ENCODE measurements around the gene FMO2.

The FMO2 gene

GRCh38 chr1:171172471-171172870, 12.6 kb upstream of the FMO2 start:
- H3K27ac ChIP-seq = no peak overlapping the region
- DNase-seq (ENCODE audit: low read depth, low spot score) = no peak

DNA sequence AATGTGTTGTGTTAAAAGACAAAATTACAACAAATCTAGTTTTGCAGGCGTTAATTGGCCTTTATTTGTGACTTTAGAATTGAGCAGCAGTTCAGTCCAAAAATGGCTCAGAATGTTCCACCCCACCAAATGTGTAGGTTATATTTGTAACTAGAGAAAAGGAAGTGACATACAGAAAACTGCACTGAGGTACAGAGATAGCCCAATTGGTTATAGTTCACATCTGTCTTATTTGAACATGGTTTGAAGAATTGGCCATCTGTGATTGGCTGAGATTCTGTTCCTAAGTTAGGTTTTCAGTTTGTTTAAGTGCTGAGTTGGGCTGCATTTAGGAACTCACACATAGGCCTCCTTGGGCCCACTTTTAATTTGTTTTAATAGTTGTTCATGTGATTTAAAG, 12.0 kb upstream of the FMO2 start:
- H3K27ac ChIP-seq = no peak overlapping the region
- DNase-seq (ENCODE audit: low read depth, low spot score) = no peak

- no peak overlapping the region for H3K27ac ChIP-seq
- DNase-seq (ENCODE audit: low read depth, low spot score) = no peak
These were observed 10.4 kb upstream of the FMO2 start for GRCh38 chr1:171174560-171175294.

- DNase-seq (ENCODE audit: low read depth, low spot score) = no peak
- H3K27ac ChIP-seq = no peak overlapping the region
These were observed 7.8 kb upstream of the FMO2 start for GRCh38 chr1:171177261-171177660.

GRCh38 chr1:171179318-171180227, 5.5 kb upstream of the FMO2 start:
- H3K27ac ChIP-seq = no peak overlapping the region
- no peak for DNase-seq (ENCODE audit: low read depth, low spot score)

DNA sequence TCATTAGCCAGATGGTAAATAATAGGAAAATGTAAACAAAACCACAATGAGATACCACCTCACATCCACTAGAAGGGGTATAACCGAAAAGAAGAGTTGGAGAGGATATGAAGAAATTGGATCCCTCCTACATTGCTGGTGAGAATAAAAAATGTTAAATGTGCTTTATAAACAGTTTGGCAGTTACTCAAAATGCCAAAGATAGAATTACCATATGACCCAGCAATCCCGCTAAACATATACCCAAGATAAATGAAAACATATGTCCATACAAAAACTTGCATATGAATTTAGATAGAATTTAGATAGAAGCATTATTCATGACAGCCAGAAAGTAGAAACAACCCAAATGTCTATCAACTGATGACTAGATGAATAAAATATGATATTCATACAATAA, 4.4 kb upstream of the FMO2 start:
- H3K27ac ChIP-seq = no peak overlapping the region
- no peak for DNase-seq (ENCODE audit: low read depth, low spot score)

GRCh38 chr1:171188388-171189266, 3.5 kb downstream of the FMO2 start:
- H3K27ac ChIP-seq = no peak overlapping the region
- DNase-seq (ENCODE audit: low read depth, low spot score) = no peak

DNA sequence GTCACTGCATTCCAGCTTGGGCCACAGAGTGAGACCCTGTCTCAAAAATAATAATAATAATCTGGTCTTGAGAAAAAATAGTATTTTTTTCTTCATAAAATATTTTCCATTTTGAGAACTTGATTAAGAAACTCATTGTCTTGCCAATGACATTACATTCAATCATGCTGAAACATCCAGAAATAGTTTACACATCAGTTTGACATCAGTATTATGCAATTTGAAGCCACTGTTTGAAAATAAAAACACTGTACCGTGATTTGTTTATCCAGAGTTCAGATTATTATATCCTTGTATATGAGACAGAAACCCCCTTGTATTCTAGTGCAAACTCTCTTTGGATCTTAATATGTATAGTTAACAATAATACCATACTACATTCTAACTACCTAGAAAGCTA, 6.9 kb downstream of the FMO2 start:
- no peak for DNase-seq (ENCODE audit: low read depth, low spot score)

DNA sequence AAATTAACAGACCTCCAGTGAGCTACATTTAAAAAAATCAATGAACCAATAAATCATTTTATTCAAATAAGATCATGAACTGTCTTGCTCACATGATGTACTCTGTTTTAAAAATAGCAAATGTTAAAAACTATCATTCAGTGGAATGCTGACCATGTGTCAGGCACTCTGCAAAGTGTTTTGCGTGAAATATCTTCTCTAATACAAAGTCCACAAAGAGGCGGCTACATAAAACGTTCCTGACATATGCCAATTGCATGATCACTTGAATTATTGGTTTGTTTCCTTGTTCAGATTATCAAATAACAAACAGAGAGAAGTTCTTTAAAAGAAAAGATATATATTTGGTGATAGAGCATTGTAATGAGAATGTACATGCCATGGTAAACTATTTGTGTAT, 10.7 kb downstream of the FMO2 start:
- H3K27ac ChIP-seq = no peak overlapping the region
- DNase-seq (ENCODE audit: low read depth, low spot score) = no peak

More for the DNA sequence above, 6.9 kb downstream of the FMO2 start:
- no peak overlapping the region for H3K27ac ChIP-seq

GRCh38 chr1:171196351-171196750, 11.3 kb downstream of the FMO2 start:
- no peak overlapping the region for H3K27ac ChIP-seq
- no peak for DNase-seq (ENCODE audit: low read depth, low spot score)

- DNase-seq (ENCODE audit: low read depth, low spot score) = no peak
- no peak overlapping the region for H3K27ac ChIP-seq
These were observed 13.0 kb downstream of the FMO2 start for GRCh38 chr1:171198081-171198480.

- no peak for DNase-seq (ENCODE audit: low read depth, low spot score)
- no peak overlapping the region for H3K27ac ChIP-seq
These were observed 19.2 kb downstream of the FMO2 start for GRCh38 chr1:171204296-171204695.

DNA sequence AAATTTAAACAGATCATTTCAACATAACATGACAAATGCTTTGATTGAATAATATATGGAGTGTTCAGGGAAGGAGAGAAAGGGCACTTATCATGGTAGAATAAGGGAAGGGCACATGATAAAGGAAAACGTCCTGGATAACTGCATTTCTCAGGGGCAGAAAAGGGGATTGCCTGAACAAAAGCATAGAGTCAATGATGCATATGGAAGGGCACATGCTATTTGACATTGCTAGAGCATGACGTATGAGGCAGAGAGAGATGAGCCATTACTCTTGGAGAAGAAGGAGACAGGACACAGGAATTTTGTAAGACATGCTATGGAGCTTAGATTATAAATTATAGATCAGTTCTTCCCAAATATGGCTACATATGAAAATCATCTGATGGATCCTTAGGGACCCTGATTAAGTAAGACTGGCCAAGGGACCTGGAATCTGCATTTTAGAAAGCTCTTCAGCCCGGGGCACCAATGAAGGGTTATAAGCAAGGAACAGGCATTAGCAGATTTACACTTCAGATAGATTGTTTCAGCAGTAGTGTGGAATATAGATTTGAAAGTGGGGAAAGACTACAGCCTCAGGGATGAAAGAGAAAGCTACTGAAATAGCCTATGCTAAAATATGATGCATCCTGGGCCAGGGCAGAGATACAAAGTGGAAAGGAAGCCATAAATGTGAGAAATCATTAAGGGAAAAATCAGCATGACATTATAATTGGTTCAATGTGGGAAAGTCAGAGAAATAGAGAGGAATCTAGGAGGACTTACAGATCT, 21.3 kb downstream of the FMO2 start:
- no peak overlapping the region for H3K27ac ChIP-seq
- DNase-seq (ENCODE audit: low read depth, low spot score) = no peak

DNA sequence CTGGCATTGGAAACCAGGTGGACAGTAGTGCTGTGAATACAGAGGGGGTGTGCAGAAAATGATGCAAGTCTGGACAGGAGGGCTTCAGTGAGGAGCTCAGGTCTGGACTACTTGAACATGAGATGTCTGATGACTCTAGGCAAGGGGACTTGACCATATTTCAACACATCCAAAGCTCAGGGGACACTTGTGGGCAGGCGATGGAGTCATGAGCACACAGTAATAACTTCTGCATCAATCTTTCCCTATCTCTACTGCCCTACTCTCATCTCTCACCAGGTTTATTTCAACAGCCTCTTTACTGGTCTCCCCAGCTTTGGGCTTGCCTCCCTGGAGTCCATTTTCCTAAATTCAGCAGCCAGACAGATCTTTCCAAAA, 21.9 kb downstream of the FMO2 start:
- DNase-seq (ENCODE audit: low read depth, low spot score) = no peak
- no peak overlapping the region for H3K27ac ChIP-seq

- no peak overlapping the region for H3K27ac ChIP-seq
- DNase-seq (ENCODE audit: low read depth, low spot score) = no peak
These were observed 22.3 kb downstream of the FMO2 start for GRCh38 chr1:171207377-171207776.

- no peak overlapping the region for H3K27ac ChIP-seq
- no peak for DNase-seq (ENCODE audit: low read depth, low spot score)
These were observed 25.3 kb downstream of the FMO2 start for GRCh38 chr1:171210355-171210754.

GRCh38 chr1:171212607-171213351, 27.7 kb downstream of the FMO2 start:
- no peak for DNase-seq (ENCODE audit: low read depth, low spot score)
- H3K27ac ChIP-seq = no peak overlapping the region

GRCh38 chr1:171213559-171214454, 28.7 kb downstream of the FMO2 start:
- DNase-seq (ENCODE audit: low read depth, low spot score) = no peak
- no peak overlapping the region for H3K27ac ChIP-seq

All from epithelial cell of prostate (primary cell).